Left renal cortex interstitium (tissue), 4 donors: ENCODE data around the gene RNF39. TPM values are rescaled to one million over a fixed set of nuclear protein-coding genes. Genes with fewer than 3 reads are reported as not detected.
"Not testable (repeated sequence)": the region's sequence is repeated elsewhere in the genome, so short reads cannot be mapped to it uniquely, and the experiment has no call there.

Source experiments
- DNase-seq, 4 donors: peaks; one replicate each; pipeline ENCODE4 v3.0.0-alpha.2; 2013; ENCODE audit warnings: low read depth in 4 of 4, low spot score in 2 of 4, missing footprints in 1 of 4
- polyA plus RNA-seq, 4 donors: library from polyadenylated mRNA; unstranded; fragments of 120-200 nt; gene quantifications; one replicate each; pipeline ENCODE4 v1.2.1, GENCODE V29; 2013; ENCODE audit not compliant: insufficient read length in 4 of 4

Gene RNF39
- polyA plus RNA-seq, 4 donors: 1.2 to 1.8 (median 1.6) TPM

DNA sequence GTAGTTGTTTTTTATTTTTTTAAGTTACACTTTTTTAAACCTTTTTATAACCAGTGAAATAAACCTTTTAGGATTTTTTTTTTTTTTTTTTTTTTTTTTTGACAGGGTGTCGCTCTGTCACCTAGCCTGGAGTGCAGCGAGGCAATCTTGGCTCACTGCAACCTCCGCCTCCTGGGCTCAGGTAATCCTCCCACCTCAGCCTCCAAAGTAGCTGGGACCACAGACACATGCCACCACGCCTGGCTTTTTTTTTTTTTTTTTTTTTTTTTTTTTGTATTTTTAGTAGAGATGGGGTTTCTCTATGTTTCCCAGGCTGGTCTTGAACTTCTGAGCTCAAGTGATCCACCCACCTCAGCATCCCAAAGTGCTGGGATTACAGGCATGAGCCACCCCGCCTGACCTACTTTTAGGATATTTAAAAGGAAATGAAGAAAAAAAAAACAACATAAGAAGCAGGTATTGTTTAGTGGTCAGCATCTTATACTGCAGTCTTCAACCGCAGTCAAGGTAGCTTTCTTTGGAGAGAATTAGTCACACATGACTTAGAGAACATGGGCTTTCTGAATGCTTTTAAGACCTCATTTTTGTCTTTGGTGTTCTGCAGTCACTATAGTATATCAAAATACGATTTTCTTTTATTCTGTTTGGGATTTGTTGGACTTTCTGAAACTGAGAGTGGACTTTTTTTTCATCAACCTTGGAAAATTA lies 12.9 kb downstream of the RNF39 start:
- DNase-seq: no peak

DNA sequence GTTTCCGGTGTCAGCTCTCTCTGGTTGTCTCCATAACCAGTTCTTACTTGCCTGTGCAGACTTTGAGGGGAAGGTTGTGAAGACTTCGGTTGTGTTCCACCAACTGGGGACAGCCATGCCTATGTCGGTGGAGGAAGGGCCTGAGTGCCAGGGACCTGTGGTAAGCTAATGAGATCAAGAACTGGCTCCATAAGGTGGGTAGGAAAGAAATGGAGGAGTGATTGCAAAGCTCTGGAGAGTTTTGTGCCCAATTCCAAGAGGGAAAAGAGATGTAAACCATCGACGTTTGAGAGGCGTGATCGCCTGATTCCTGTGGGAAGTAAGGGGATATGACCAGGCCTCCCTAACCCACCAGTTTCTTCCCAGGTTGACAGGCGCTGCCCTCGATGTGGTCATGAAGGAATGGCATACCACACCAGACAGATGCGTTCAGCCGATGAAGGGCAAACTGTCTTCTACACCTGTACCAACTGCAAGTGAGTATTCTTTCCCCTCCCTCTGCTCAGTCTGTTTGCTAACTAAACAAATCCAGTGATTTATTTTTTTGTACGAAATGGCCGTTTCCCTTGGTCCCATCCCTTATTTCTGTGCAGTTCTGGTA lies 13.6 kb downstream of the RNF39 start:
- no peak for DNase-seq

- peak; percentile 93 to 98 (median 94) for DNase-seq
Observed at GRCh38 chr6:30061092-30061857, 14.3 kb downstream of the RNF39 start, which contains the start of gene POLR1H. TSS of gene POLR1H (plus strand) at chr6:30061265. CDS start at chr6:30061525, 260 bp downstream.

DNA sequence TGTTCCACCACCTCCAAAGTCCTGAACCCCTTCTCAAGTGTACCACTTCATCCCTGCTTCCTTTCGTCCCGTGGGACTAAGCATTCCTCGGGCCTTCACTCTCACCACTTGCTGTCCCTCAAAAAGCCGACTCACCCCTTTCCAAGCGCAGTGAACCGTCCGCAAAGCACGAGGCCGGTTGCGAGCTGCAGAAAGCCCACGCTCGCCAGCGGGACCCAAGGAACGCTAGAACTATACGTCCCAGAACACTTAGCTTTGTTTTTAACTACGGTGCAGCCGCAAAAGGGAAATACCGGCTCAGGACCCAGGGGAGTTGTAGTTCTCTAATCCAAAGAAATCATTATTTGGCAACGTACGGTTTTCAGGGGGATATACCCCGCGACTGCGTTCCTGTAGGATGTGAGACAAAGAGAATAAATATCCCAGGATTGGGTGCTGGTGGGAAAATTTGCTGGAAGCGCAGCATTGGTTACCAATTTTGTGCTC lies 14.9 kb downstream of the RNF39 start:
- DNase-seq: no peak

DNA sequence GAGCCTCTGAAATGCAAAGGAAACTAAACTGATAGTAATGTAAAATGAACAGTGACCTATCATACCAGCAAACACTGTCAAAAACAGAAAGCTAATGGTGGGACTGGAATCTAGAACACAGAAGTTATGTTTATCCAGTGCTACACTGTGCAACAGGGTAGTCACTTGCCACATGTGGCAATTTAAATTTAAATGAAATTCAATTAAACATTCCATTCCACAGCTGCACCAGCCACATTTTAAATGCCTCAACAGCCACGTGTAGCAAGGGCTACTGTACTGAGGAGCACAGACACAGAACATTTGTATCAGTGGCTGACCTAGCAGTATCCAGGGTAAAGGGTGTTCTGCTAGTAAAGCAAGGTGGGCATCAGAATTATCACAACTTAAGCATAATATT lies 20.1 kb downstream of the RNF39 start:
- DNase-seq: no peak

DNA sequence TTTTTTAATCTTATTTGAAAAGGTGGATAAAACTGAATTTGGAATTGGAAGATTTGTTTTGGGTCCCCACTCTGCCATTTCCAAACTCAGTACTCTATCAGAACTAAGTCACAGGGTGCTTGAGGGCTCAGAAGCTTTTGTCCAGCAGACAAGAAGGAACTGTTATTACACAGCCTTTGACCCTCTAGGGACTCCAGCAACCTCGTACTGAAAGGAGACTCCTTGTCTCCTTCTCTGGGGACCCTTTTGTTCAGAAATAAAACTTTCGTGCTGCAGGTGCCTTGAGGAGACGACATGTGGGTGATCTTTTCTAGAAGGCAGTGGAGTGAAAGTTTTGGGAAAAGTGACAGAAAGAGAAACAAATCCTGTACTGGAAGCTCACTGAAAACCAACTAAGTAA lies 21.9 kb downstream of the RNF39 start:
- no peak for DNase-seq

DNA sequence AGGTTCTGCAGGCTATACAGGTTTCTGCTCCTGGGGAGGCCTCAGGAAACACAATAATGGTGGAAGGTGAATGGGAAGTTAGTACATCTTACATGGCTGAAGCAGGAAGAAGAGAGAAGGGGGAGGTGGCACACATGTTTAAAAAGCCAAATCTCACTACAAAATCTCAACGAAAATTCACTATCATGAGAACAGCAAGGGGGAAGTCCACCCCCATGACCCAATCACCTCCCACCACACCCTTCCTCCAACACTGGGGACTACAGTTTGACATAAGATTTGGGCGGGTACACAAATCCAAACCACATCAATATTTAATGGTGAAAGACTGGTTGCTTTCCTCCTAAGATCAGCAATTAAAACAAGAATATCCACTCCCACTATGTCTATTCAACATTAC lies 28.3 kb downstream of the RNF39 start:
- no peak for DNase-seq

- no peak for DNase-seq
Observed at GRCh38 chr6:30044630-30045029, 30.9 kb downstream of the RNF39 start.

DNA sequence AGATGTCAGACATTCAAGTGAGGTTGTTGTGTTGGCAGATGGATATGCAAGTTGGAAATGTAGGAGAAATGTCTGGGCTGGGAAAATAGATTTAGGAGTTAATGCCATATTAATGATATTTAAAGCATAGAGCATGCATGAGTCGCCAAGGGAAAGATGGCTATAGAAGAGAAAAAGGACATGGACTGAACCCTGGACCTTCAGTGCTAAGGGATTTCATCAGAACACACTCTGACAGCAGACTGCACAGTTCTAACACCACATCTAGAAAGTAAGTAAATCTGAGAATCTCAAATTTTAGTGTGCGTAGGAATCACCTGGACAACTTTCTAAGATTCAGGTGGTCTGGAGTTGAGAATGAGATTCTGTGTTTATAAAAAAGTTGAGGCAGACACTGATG lies 31.8 kb downstream of the RNF39 start:
- no peak for DNase-seq

DNA sequence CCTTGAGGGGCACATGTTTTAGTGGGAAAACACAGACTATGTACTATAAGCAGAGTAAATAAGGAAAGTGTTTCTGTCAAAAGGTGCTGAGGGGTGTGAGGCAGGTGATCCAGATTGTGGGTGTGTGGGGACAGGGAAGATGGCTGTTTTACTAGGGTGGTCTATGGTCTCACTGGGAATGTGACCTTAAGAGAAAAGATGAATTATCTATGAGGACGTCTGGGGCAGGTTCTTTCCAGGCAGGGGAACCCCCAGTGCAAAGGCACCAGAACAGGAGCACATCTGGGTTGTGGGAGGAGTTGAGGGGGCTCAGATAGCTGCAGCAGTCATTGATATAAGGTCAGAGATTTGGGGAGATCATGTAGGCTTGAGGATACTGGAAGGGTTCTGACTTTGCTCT lies 32.7 kb downstream of the RNF39 start:
- no peak for DNase-seq

- no peak for DNase-seq
Observed at GRCh38 chr6:30042476-30042875, 33.1 kb downstream of the RNF39 start.

- no peak for DNase-seq
Observed at GRCh38 chr6:30041821-30042220, 33.7 kb downstream of the RNF39 start.

- DNase-seq: no peak
Observed at GRCh38 chr6:30041221-30041620, 34.3 kb downstream of the RNF39 start.

- no peak for DNase-seq
Observed at GRCh38 chr6:30037182-30037788, 38.3 kb downstream of the RNF39 start.

- DNase-seq: no peak
Observed at GRCh38 chr6:30035784-30036183, 39.8 kb downstream of the RNF39 start.

DNA sequence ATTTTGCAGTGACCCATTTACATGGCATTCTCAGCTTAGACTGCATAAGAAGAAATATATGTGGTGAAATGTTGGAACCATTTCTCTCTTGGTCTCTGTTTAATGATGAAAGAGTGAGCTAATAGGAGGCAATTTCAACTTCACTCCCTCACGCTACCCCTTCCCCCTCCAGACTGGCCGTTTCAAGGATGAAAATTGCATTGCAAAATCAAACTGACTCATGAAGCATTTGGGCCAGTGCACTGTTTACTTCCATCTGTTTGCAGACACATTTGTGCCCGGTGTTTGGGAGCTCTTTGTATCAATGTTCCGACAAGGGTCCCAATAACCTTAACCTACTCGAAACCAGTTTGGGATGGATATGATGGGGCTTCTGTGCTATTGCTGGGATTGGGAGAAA lies 42.1 kb downstream of the RNF39 start:
- DNase-seq: not testable (repeated sequence)

- DNase-seq: no peak
Observed at GRCh38 chr6:30031381-30031780, 44.2 kb downstream of the RNF39 start.

DNA sequence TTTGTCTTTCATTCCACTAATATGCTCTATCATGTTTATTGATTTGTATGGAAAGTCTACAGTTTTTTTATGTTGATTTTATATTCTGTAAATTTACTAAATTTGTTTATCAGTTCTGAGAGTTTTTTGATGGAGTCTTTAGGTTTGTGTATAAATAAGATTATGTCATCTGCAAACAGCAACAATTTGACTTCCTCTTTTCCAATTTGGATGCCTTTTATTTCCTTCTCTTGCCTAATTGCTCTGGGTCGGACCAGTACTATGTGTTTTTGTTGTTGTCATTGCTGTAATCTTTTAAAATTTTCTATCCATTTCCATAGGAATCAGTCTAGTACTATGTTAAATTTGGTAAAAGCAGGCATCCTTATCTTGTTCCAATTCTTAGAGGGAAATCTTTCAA lies 46.0 kb downstream of the RNF39 start:
- DNase-seq: no peak

GRCh38 chr6:30025186-30025585 lies 50.4 kb downstream of the RNF39 start:
- DNase-seq: no peak

- not testable (repeated sequence) for DNase-seq
Observed at GRCh38 chr6:30022712-30023111, 52.9 kb downstream of the RNF39 start.

DNA sequence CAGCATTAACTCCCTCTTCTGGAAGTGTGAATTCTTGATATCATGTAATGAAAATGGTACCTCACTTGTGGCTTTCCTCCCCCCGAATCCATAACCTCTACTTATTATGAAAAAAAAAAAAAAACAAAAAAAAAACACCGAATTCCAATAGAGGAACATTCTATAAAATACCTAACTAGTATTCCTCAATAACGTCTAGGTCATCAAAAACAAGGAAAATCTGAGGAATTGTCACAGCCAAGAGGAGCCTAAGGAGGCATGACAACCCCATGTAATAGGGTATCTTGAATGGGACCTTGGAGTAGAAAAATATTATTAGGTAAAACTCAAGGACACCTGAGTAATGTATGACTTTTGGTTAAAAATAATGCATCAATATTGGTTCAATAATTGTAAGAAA lies 53.4 kb downstream of the RNF39 start:
- no peak for DNase-seq
